Esophagus muscularis mucosa (tissue), 4 donors: ENCODE data around the gene BAAT.

Source experiments
- EP300 ChIP-seq: sonication (generic); formaldehyde crosslinking; IDR thresholded peaks from one replicate; pipeline ENCODE4 v1.6.1; 2017; ENCODE audit warnings: antibody characterized with exemption
- POLR2A ChIP-seq: fragments of 450-650 bp; IDR thresholded peaks from one replicate; pipeline ENCODE4 v1.6.1; 2017; ENCODE audit warnings: antibody characterized with exemption, moderate library complexity, mild to moderate bottlenecking, low read depth
- TF ChIP-seq, protein P1 (sequence below), 3 experiments: fragments of 200-600 bp in 2 of 3; fragments of 450-650 bp in 1 of 3; sonication (generic) in 2 of 3; IDR thresholded peaks; one replicate each; pipeline ENCODE4 v1.5.1; 2017 to 2019; ENCODE audit warnings: antibody characterized with exemption in 3 of 3, mild to moderate bottlenecking in 2 of 3, moderate library complexity in 1 of 3

DNA sequence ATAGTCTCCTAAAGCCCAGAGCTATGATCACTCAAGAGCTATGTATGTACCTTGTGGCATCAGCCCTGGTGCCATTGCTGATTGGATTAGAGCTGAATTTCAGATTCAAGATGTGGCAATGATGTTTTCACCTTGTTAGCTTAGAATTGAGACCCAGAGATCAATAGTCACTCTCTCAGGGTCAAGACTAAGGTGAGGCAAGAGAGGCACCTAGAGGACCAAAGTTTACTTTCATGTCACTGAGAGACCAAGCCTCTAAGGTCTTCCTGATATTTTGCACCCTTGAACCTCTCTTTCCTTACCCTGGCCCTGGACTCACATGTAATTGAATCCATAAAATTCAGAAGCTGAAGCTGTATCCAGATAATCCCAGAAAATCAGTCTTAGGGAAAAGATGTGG, 42.8 kb downstream of the BAAT start:
- TF ChIP-seq, protein P1, sequence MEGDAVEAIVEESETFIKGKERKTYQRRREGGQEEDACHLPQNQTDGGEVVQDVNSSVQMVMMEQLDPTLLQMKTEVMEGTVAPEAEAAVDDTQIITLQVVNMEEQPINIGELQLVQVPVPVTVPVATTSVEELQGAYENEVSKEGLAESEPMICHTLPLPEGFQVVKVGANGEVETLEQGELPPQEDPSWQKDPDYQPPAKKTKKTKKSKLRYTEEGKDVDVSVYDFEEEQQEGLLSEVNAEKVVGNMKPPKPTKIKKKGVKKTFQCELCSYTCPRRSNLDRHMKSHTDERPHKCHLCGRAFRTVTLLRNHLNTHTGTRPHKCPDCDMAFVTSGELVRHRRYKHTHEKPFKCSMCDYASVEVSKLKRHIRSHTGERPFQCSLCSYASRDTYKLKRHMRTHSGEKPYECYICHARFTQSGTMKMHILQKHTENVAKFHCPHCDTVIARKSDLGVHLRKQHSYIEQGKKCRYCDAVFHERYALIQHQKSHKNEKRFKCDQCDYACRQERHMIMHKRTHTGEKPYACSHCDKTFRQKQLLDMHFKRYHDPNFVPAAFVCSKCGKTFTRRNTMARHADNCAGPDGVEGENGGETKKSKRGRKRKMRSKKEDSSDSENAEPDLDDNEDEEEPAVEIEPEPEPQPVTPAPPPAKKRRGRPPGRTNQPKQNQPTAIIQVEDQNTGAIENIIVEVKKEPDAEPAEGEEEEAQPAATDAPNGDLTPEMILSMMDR (IDR thresholded peaks at IDR 0.05): no peak
- TF ChIP-seq POLR2A (no peak), EP300 (no peak)
